ENCODE data around the gene PIGH. TPM values are rescaled to one million over a fixed set of nuclear protein-coding genes. Genes with fewer than 3 reads are reported as not detected.

The PIGH gene
- polyA plus RNA-seq (2013, experiment 1 of 2), result 11.4 TPM
- 11.8 TPM for polyA plus RNA-seq (2013, experiment 2 of 2)

DNA sequence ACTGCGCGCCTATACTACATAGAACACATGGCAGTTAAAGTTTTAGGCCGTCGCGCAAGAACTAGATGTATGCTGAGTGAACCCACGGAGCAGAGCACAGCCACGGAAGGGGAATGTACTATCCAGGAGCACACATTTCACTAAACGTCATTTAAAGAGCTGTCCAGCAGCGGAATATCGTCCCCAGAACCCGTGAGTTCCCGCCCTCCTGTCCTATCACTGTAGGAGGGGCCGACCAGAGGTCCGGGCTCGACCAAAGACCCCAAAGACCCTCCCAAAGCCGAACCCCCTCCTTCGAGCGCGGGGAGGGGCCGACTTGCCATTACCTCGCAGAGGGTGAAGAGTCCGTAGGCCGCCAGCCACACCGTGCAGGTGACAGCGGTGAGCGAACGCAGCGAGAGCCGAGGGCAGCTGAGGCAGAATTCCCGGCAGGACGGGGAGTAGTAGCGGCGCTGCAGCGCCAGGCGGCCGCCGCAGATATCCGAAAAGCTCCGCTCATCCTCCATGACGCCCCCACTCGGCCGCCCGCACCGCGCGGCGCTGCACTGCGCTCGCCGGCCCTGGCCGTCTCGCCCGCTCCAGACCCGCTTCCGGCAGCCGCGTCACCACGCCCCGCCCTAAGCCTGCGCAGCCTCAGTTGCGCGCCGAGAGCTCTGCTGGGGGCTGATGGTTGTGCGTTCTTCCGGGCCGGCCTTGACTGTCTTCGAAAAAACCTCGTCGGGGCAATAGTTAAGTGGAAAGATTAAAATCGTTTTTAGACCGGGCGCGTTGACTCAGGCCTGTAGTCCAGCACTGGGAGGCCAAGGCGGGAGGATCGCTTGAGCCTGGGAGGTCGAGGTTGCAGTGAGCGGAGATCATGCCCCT, at the start of gene PIGH:
TSS of gene PIGH (minus strand) at position 571 of the 864 bp plus-strand sequence. CDS start at position 506, 65 bp downstream.
- peak within 1 kb of the TSS; percentile 14 for H4K91ac ChIP-seq (ENCODE audit: low read length)
- H3K9ac ChIP-seq (ENCODE audit: low read length), result peak within 1 kb of the TSS; percentile 89
- no peak within 1 kb of the TSS for H3K23ac ChIP-seq (ENCODE audit: low read length in 2 of 2)
- peak within 1 kb of the TSS; percentile 6 for H2BK15ac ChIP-seq (ENCODE audit: low read depth, poor library complexity, severe bottlenecking)
- H2AK5ac ChIP-seq (ENCODE audit: low read length, severe bottlenecking), result no peak within 1 kb of the TSS
- no peak within 1 kb of the TSS for H2BK5ac ChIP-seq (ENCODE audit: low read depth, low read length, poor library complexity, severe bottlenecking)
- no peaks in the 10 kb centered on the region for H3K36me3 ChIP-seq (ENCODE audit: control insufficient read depth in 1 of 2, insufficient read depth in 2 of 2, low read depth in 1 of 2, low read length in 2 of 2)
- H3K9me3 ChIP-seq (ENCODE audit: control insufficient read depth, low read length), result no peaks in the 10 kb centered on the region
- no peaks in the 10 kb centered on the region for H3K27me3 ChIP-seq (ENCODE audit: control insufficient read depth in 1 of 2, insufficient read depth in 1 of 2, low read length in 2 of 2)
- H4K8ac ChIP-seq (ENCODE audit: low read length), result peak within 1 kb of the TSS; percentile 82
- peak within 1 kb of the TSS; percentile 59 for H3K27ac ChIP-seq (ENCODE audit: low read length, poor library complexity, severe bottlenecking)
- peak within 1 kb of the TSS in 1 of 2 experiments; percentile 81 for H3K14ac ChIP-seq (ENCODE audit: low read length in 2 of 2)
- peak within 1 kb of the TSS in 1 of 2 experiments; percentile 76 for H2BK12ac ChIP-seq (ENCODE audit: low read length in 2 of 2)
- H3K79me1 ChIP-seq (replicated peaks; ENCODE audit: low read length, poor library complexity, severe bottlenecking), result peaks cover 12% of the 10 kb centered on the region
- DNase-seq, result peak; percentile 86
- peak within 1 kb of the TSS; percentile 74 to 82 for H3K18ac ChIP-seq (ENCODE audit: low read depth in 1 of 2, low read length in 2 of 2)
- H3K4me3 ChIP-seq (ENCODE audit: insufficient read depth in 1 of 2, low read depth in 1 of 2, low read length in 2 of 2), result peak within 1 kb of the TSS; percentile 94
- H2AFZ ChIP-seq (ENCODE audit: low read depth, low read length), result peak within 1 kb of the TSS; percentile 99
- H3K4ac ChIP-seq (ENCODE audit: low read depth in 1 of 2, low read length in 2 of 2), result peak within 1 kb of the TSS; percentile 71 to 93
- peaks cover 8% of the 10 kb centered on the region for H3K4me1 ChIP-seq (ENCODE audit: control insufficient read depth, insufficient read depth, low read depth, low read length)
- H2BK120ac ChIP-seq (ENCODE audit: low read depth, low read length), result no peak within 1 kb of the TSS
- WGBS, result 8% methylated on average over 76 of the region's 77 CpGs
- peak within 1 kb of the TSS; percentile 90 for H3K4me2 ChIP-seq (ENCODE audit: low read length, poor library complexity, severe bottlenecking)

DNA sequence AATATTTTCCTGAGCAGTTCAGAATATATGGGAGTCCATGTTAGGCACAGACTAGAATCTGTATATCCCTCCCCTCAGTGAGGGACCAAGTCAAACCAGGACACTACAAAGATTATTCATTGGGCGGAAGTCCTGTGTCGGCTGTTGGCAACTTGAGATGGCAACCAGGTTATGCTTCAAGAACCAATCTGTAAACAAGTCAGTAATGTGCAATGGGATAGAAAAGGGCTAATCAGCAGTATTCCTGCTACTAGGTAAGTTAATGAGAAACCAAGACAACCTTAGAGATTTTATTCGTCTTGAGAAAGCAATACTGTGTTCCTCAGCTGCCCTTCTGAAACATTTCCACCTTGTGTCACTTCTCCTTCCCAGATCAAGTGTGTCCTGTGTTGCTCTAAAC, 46.1 kb upstream of the PIGH start:
- no peak for DNase-seq
- no peak overlapping the region for H3K18ac ChIP-seq (ENCODE audit: low read depth in 1 of 2, low read length in 2 of 2)
- no peak overlapping the region for H2AK5ac ChIP-seq (ENCODE audit: low read length, severe bottlenecking)
- no peak overlapping the region for H3K4ac ChIP-seq (ENCODE audit: low read depth in 1 of 2, low read length in 2 of 2)
- peaks cover 13 to 59% of the 10 kb centered on the region in 2 experiments for H3K36me3 ChIP-seq (ENCODE audit: control insufficient read depth in 1 of 2, insufficient read depth in 2 of 2, low read depth in 1 of 2, low read length in 2 of 2)
- no peak overlapping the region for H3K23ac ChIP-seq (ENCODE audit: low read length in 2 of 2)
- peaks cover 1% of the 10 kb centered on the region for H3K79me1 ChIP-seq (replicated peaks; ENCODE audit: low read length, poor library complexity, severe bottlenecking)
- H3K4me3 ChIP-seq (ENCODE audit: insufficient read depth in 1 of 2, low read depth in 1 of 2, low read length in 2 of 2), result no peak overlapping the region
- 100% methylated on average over 3 of the region's 3 CpGs for WGBS
- no peaks in the 10 kb centered on the region for H3K9me3 ChIP-seq (ENCODE audit: control insufficient read depth, low read length)
- H2AFZ ChIP-seq (ENCODE audit: low read depth, low read length), result no peak overlapping the region
- H2BK15ac ChIP-seq (ENCODE audit: low read depth, poor library complexity, severe bottlenecking), result no peak overlapping the region
- no peak overlapping the region for H3K14ac ChIP-seq (ENCODE audit: low read length in 2 of 2)
- no peak overlapping the region for H2BK120ac ChIP-seq (ENCODE audit: low read depth, low read length)
- H3K4me1 ChIP-seq (ENCODE audit: control insufficient read depth, insufficient read depth, low read depth, low read length), result no peaks in the 10 kb centered on the region
- no peak overlapping the region for H3K4me2 ChIP-seq (ENCODE audit: low read length, poor library complexity, severe bottlenecking)
- H3K9ac ChIP-seq (ENCODE audit: low read length), result no peak overlapping the region
- no peak overlapping the region for H2BK5ac ChIP-seq (ENCODE audit: low read depth, low read length, poor library complexity, severe bottlenecking)
- H4K91ac ChIP-seq (ENCODE audit: low read length), result no peak overlapping the region
- no peak overlapping the region for H3K27ac ChIP-seq (ENCODE audit: low read length, poor library complexity, severe bottlenecking)
- no peak overlapping the region for H4K8ac ChIP-seq (ENCODE audit: low read length)
- H2BK12ac ChIP-seq (ENCODE audit: low read length in 2 of 2), result no peak overlapping the region
- H3K27me3 ChIP-seq (ENCODE audit: control insufficient read depth in 1 of 2, insufficient read depth in 1 of 2, low read length in 2 of 2), result no peaks in the 10 kb centered on the region

- no peak for DNase-seq
- Histone ChIP-seq H3K4me3 (ENCODE audit: insufficient read depth in 1 of 2, low read depth in 1 of 2, low read length in 2 of 2) (no peak overlapping the region), H3K23ac (ENCODE audit: low read length in 2 of 2) (no peak overlapping the region), H4K8ac (ENCODE audit: low read length) (no peak overlapping the region), H3K4me1 (ENCODE audit: control insufficient read depth, insufficient read depth, low read depth, low read length) (no peaks in the 10 kb centered on the region), H2BK120ac (ENCODE audit: low read depth, low read length) (no peak overlapping the region), H2AFZ (ENCODE audit: low read depth, low read length) (no peak overlapping the region), H2AK5ac (ENCODE audit: low read length, severe bottlenecking) (no peak overlapping the region), H2BK15ac (ENCODE audit: low read depth, poor library complexity, severe bottlenecking) (no peak overlapping the region), H4K91ac (ENCODE audit: low read length) (no peak overlapping the region), H3K14ac (ENCODE audit: low read length in 2 of 2) (no peak overlapping the region), H2BK12ac (ENCODE audit: low read length in 2 of 2) (no peak overlapping the region), H3K4ac (ENCODE audit: low read depth in 1 of 2, low read length in 2 of 2) (no peak overlapping the region), H2BK5ac (ENCODE audit: low read depth, low read length, poor library complexity, severe bottlenecking) (no peak overlapping the region), H3K27ac (ENCODE audit: low read length, poor library complexity, severe bottlenecking) (no peak overlapping the region), H3K36me3 (ENCODE audit: control insufficient read depth in 1 of 2, insufficient read depth in 2 of 2, low read depth in 1 of 2, low read length in 2 of 2) (peaks cover 9 to 53% of the 10 kb centered on the region in 2 experiments), H3K4me2 (ENCODE audit: low read length, poor library complexity, severe bottlenecking) (no peak overlapping the region), H3K9ac (ENCODE audit: low read length) (no peak overlapping the region), H3K18ac (ENCODE audit: low read depth in 1 of 2, low read length in 2 of 2) (no peak overlapping the region), H3K27me3 (ENCODE audit: control insufficient read depth in 1 of 2, insufficient read depth in 1 of 2, low read length in 2 of 2) (no peaks in the 10 kb centered on the region), H3K79me1 (replicated peaks; ENCODE audit: low read length, poor library complexity, severe bottlenecking) (no peaks in the 10 kb centered on the region), H3K9me3 (ENCODE audit: control insufficient read depth, low read length) (no peaks in the 10 kb centered on the region)
- 98% methylated on average over 4 of the region's 5 CpGs for WGBS
Measured at GRCh38 chr14:67645414-67645813, 45.3 kb upstream of the PIGH start.

GRCh38 chr14:67644428-67644827, 44.4 kb upstream of the PIGH start:
- Histone ChIP-seq H3K14ac (ENCODE audit: low read length in 2 of 2) (no peak overlapping the region), H3K27ac (ENCODE audit: low read length, poor library complexity, severe bottlenecking) (no peak overlapping the region), H3K9me3 (ENCODE audit: control insufficient read depth, low read length) (no peaks in the 10 kb centered on the region), H2BK120ac (ENCODE audit: low read depth, low read length) (no peak overlapping the region), H3K4me3 (ENCODE audit: insufficient read depth in 1 of 2, low read depth in 1 of 2, low read length in 2 of 2) (no peak overlapping the region), H3K4me2 (ENCODE audit: low read length, poor library complexity, severe bottlenecking) (no peak overlapping the region), H2AK5ac (ENCODE audit: low read length, severe bottlenecking) (no peak overlapping the region), H3K27me3 (ENCODE audit: control insufficient read depth in 1 of 2, insufficient read depth in 1 of 2, low read length in 2 of 2) (no peaks in the 10 kb centered on the region), H2BK5ac (ENCODE audit: low read depth, low read length, poor library complexity, severe bottlenecking) (no peak overlapping the region), H3K4me1 (ENCODE audit: control insufficient read depth, insufficient read depth, low read depth, low read length) (no peaks in the 10 kb centered on the region), H2BK12ac (ENCODE audit: low read length in 2 of 2) (no peak overlapping the region), H2BK15ac (ENCODE audit: low read depth, poor library complexity, severe bottlenecking) (no peak overlapping the region), H4K8ac (ENCODE audit: low read length) (no peak overlapping the region), H2AFZ (ENCODE audit: low read depth, low read length) (no peak overlapping the region), H3K79me1 (replicated peaks; ENCODE audit: low read length, poor library complexity, severe bottlenecking) (no peaks in the 10 kb centered on the region), H3K23ac (ENCODE audit: low read length in 2 of 2) (no peak overlapping the region), H3K18ac (ENCODE audit: low read depth in 1 of 2, low read length in 2 of 2) (no peak overlapping the region), H3K36me3 (ENCODE audit: control insufficient read depth in 1 of 2, insufficient read depth in 2 of 2, low read depth in 1 of 2, low read length in 2 of 2) (peaks cover 5 to 43% of the 10 kb centered on the region in 2 experiments), H4K91ac (ENCODE audit: low read length) (no peak overlapping the region), H3K9ac (ENCODE audit: low read length) (no peak overlapping the region), H3K4ac (ENCODE audit: low read depth in 1 of 2, low read length in 2 of 2) (no peak overlapping the region)
- WGBS, result 100% methylated on average over 2 of the region's 2 CpGs
- DNase-seq, result peak; percentile 15

Data from mesenchymal stem cell (in vitro differentiated cells and primary cell).